Ectodermal cell (in vitro differentiated cells): ENCODE data around the gene GDPD5.

Experiments
- H3K27ac ChIP-seq: 2 replicates; pipeline ENCODE4 v1.7.0; 2013; ENCODE audit warnings: mild to moderate bottlenecking, low read depth, low read length; ENCODE audit not compliant: insufficient read depth, poor library complexity, severe bottlenecking
- H3K27me3 ChIP-seq: 2 replicates; pipeline ENCODE4 v1.7.0; 2013; ENCODE audit warnings: mild to moderate bottlenecking, low read length; ENCODE audit not compliant: insufficient read depth, control insufficient read depth, poor library complexity, severe bottlenecking
- H3K36me3 ChIP-seq: one replicate; pipeline ENCODE4 v1.7.0; 2013; ENCODE audit warnings: low read length; ENCODE audit not compliant: control insufficient read depth, insufficient read depth
- H3K4me1 ChIP-seq: one replicate; pipeline ENCODE4 v1.7.0; 2013; ENCODE audit warnings: low read length; ENCODE audit not compliant: control insufficient read depth, insufficient read depth
- H3K4me3 ChIP-seq: 2 replicates; pipeline ENCODE4 v1.7.0; 2013; ENCODE audit warnings: low read depth, low read length, control low read depth; ENCODE audit not compliant: insufficient read depth
- H3K9me3 ChIP-seq: 2 replicates; pipeline ENCODE4 v1.7.0; 2013; ENCODE audit warnings: mild to moderate bottlenecking, low read length, moderate library complexity; ENCODE audit not compliant: control insufficient read depth
- WGBS, 2 experiments: methylation state at CpG; one replicate each; pipeline ENCODE4 v1.1.7; 2013; ENCODE audit warnings: missing lambda C conversion rate in 2 of 2; 5-methylcytosine and 5-hydroxymethylcytosine counted together

GDPD5 gene

DNA sequence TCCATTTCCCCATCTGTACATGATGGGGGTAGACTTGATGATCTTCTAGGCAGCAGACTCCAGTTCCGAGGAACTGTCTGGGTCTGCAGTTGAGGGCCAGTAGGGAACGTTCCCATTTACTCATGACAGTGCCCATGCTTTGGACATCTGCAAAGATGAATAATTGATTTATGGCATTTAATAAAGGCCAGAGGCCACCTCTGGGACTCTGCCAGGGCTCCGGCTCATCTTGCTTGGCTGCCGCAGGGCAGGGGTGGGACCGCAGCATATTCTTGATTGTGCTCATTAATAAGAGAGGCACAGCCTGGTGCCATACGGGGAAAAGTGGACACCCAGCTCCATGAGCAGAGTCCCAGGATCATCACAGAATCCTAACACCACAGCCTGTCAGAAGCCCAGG, 64.6 kb downstream of the GDPD5 start:
- no peaks in the 10 kb centered on the region for H3K27me3 ChIP-seq
- no peaks in the 10 kb centered on the region for H3K9me3 ChIP-seq
- peaks cover 31% of the 10 kb centered on the region for H3K4me1 ChIP-seq
- 94 to 96% methylated on average over 6 of the region's 6 CpGs for WGBS, 2 experiments
- no peak overlapping the region for H3K27ac ChIP-seq
- no peaks in the 10 kb centered on the region for H3K36me3 ChIP-seq
- H3K4me3 ChIP-seq: no peak overlapping the region

DNA sequence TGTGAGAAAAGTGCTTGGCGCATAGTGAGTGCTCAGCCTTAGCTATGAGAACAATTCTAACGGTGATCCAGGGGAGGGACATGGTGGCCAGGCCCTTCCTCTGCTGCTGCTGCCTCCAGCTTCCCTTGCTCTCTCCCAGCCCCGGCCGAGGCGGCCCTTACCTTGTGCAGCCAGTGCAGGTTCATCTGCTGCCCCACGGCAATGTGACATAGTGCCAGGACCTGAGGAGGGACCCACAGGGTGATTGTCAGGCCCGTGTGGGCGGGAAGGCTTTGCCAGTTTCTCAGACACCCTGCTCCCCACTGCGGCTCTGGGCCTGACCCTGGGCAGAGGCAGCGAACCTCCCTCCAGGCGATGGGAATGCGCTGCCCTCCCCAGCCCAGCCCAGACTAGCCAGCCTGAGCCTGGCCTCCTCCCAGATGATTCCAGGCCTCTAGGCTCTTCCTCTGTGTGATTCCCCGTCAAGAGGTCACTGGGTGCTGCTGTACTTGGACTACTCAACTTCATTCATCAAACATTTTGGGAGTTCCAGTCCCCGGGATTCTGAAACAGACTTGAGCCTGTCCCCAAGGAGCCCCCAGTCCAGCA, 69.1 kb downstream of the GDPD5 start:
- Histone ChIP-seq H3K27me3 (no peaks in the 10 kb centered on the region), H3K4me3 (no peak overlapping the region), H3K36me3 (no peaks in the 10 kb centered on the region), H3K4me1 (peaks cover 22% of the 10 kb centered on the region), H3K9me3 (no peaks in the 10 kb centered on the region), H3K27ac (no peak overlapping the region)
- WGBS, 2 experiments: 88 to 90% methylated on average over 14 of the region's 14 CpGs

DNA sequence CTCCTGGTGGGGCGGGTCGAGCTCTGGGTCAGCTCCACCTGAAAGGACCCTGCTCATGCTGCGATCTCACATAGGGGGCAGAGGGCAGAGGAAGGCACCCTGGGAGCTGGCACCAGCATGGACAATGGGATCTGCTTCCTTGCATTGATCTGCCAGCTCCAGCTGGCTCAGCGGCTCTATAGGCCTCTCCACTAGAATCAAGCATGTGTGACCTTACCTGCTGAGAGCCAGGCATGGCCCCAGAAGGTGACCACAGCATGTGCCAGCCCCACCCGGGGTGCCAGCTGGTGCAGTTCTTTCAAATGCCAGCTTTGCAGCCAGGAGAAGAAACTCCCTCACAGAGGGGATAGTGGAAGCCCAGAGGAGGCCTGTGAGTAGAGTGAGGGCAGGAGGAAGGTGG, 70.8 kb downstream of the GDPD5 start:
- Histone ChIP-seq H3K27me3 (no peaks in the 10 kb centered on the region), H3K9me3 (no peaks in the 10 kb centered on the region), H3K4me1 (peaks cover 22% of the 10 kb centered on the region), H3K36me3 (no peaks in the 10 kb centered on the region), H3K27ac (no peak overlapping the region), H3K4me3 (no peak overlapping the region)
- 64 to 71% methylated on average over 5 of the region's 5 CpGs for WGBS, 2 experiments

DNA sequence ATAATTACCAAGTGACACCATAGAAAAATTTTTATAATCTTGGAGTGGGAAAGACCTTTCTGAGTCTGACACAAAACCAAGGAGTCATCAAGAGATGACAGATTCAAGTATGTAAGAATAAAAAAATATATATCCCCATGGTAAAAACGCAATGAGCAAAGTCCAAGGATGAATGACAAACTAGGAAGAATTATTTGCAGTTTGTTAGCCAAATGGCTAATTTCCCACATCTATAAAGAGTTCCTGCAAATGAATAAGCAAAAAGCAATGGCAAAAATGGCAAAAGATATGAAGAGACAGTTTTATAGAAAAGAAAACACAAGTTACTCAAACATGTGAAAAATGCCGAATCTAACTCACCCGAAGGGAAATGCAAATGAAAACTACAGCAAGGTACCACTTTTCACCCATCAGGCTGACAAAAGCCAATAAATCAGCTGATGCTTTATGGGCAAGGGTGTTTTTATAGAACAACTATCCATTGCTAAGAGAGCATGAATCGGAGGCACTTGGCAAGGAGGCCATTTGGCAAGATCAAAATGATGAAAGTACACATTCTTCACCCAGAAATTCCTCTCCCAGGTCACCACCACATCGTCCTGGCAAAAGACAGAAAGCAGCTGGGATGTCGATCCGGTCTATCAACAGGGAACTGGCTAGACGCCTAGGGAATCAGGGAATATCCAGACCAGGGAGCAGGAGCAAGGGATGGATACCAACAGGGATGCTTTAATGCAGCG, 71.7 kb downstream of the GDPD5 start:
- Histone ChIP-seq H3K36me3 (no peaks in the 10 kb centered on the region), H3K4me3 (no peak overlapping the region), H3K9me3 (no peaks in the 10 kb centered on the region), H3K27ac (no peak overlapping the region), H3K27me3 (no peaks in the 10 kb centered on the region), H3K4me1 (peaks cover 22% of the 10 kb centered on the region)
- 85 to 92% methylated on average over 9 of the region's 9 CpGs for WGBS, 2 experiments

DNA sequence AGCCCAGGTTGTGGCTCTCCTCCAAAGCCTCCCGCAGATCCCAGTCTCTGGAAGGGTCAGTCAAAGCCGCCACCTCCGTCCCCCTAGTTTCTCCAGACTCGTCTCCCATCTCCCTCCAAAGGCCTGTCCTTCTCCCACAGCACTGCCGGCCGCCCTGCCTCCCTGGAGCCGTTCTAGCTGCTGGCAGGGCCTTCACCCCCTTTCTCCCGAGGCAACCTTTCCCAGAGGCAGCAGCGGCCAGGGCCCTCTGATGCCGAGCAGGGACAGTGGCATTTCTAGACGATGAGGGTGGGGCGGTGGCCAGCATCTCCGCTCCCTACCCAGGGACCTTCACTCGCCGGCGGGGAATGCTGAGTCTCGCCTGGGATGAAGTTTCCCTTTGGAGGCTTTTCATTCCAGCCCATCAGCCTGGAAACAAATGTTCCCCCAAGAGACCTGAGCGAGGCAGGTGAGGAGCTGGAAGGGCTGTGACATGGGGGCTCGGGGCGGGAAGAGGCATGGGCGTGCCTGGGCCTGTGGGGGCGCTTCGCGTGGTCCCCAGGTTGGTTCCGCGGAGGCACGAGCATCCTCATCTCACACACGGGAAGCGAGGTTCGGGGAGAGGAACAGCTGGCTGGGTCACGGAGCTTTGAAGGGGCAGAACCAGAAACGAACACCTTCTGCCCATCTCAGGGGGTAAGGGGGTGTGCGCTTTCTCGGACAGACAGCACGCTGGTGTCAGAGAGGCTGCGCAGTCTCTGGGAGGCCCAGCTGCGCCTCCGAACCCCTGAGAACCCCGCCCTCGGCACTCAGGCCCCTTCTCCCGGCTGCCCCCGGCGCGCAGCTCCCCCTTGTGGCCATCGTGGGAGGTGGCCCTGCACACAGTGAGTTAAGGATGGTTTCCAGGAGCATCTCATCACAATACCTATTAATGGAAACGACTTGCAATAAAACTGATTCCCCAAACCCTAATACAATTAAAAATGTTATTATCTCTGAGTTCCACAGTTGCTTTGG, 74.6 kb downstream of the GDPD5 start:
- Histone ChIP-seq H3K27ac (no peak overlapping the region), H3K4me3 (no peak overlapping the region), H3K27me3 (no peaks in the 10 kb centered on the region), H3K36me3 (no peaks in the 10 kb centered on the region), H3K4me1 (peaks cover 17% of the 10 kb centered on the region), H3K9me3 (no peaks in the 10 kb centered on the region)
- WGBS, 2 experiments: 77% methylated on average over 46 of the region's 46 CpGs

DNA sequence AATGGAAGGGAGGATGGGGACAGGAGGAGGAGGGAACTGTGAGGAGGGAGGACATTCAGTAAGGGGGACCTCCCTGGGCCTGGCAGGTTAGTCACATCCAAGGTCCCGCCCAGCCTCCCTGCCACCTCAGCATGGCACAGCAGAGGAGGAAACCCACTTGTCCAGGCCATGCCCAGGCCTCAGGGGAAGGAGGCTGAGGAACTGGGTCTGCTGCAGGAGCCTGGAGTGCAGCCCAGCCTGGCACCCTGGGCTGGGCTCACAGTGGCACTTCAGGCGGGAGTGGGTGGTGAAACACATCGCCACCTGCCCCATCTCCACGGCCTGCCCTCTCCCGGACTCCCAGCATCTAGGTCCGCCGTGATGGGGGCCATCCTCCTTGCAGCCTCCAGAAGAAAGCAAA, 75.5 kb downstream of the GDPD5 start:
- H3K9me3 ChIP-seq: no peaks in the 10 kb centered on the region
- no peaks in the 10 kb centered on the region for H3K36me3 ChIP-seq
- no peaks in the 10 kb centered on the region for H3K27me3 ChIP-seq
- H3K4me3 ChIP-seq: no peak overlapping the region
- peaks cover 8% of the 10 kb centered on the region for H3K4me1 ChIP-seq
- 94 to 96% methylated on average over 7 of the region's 7 CpGs for WGBS, 2 experiments
- H3K27ac ChIP-seq: no peak overlapping the region

DNA sequence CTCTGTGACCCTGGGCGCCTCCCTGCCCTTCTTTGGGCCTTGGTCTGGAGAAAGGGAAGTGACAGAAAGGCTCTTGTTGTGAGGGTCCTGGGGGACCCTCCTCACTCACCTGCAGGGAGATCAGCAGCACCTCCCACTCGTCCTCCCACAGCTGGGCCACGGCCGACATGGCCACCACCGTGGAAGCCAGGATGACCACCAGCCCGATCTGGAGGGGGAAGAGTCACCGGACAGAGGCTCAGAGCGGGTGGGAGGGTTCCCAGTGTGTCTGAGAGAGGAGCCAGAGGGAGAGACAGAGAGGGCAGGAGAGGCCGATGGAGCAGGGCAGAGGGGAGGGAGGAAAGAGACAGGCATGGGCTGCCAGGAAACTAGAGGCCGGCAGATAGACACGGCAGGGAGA, 76.0 kb downstream of the GDPD5 start:
- H3K9me3 ChIP-seq: no peaks in the 10 kb centered on the region
- H3K27ac ChIP-seq: no peak overlapping the region

DNA sequence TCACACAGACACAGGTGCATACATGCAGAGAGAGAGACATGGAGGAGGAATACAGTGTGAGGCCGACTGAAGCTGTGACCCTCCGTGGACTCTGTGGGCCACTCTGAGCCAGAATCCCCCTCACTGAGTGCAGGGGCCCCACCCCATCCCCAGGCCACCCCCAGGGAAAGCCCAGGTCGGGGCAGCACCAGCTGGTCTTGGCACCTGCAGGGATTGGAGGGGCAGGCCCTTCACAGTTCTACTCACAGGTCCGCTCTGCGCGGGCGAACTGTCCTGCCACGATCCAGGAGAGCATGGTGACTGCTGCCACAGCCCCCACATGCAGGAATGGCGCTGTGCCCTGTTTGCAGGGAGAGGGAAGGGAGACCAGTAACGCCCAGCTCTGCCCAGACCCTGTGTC, 76.5 kb downstream of the GDPD5 start:
- Histone ChIP-seq H3K4me3 (no peak overlapping the region), H3K9me3 (no peaks in the 10 kb centered on the region), H3K27me3 (no peaks in the 10 kb centered on the region), H3K36me3 (no peaks in the 10 kb centered on the region), H3K27ac (no peak overlapping the region), H3K4me1 (peaks cover under 1% of the 10 kb centered on the region)
- 89 to 91% methylated on average over 10 of the region's 10 CpGs for WGBS, 2 experiments

More for the DNA sequence above, 76.0 kb downstream of the GDPD5 start:
- Histone ChIP-seq H3K27me3 (no peaks in the 10 kb centered on the region), H3K4me1 (peaks cover 3% of the 10 kb centered on the region), H3K4me3 (no peak overlapping the region), H3K36me3 (no peaks in the 10 kb centered on the region)
- 92 to 93% methylated on average over 11 of the region's 11 CpGs for WGBS, 2 experiments

DNA sequence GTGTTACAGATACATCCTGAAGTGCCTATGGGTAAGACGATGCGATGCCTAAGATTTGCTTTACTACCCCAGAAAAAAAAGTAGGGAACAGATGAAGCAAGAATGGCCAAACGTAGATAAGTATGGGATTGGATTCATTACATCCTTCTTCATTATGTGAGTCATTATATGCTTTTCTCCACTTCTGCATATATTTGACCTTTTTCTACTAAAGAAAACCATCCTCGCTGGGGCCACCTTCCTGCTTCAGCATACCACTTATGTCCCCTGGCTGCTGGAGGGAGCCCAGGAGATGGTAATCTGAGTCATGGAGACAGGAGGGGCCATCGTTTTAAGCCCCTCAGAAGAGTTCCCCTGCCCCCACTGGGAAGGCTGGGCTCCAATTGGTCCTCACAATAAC, 78.3 kb downstream of the GDPD5 start:
- 82 to 86% methylated on average over 5 of the region's 5 CpGs for WGBS, 2 experiments
- H3K9me3 ChIP-seq: no peaks in the 10 kb centered on the region
- H3K36me3 ChIP-seq: no peaks in the 10 kb centered on the region
- H3K4me3 ChIP-seq: no peak overlapping the region
- no peak overlapping the region for H3K27ac ChIP-seq
- H3K27me3 ChIP-seq: no peaks in the 10 kb centered on the region
- no peaks in the 10 kb centered on the region for H3K4me1 ChIP-seq
